NCI-H2171 treated with DMSO at 0.1 percent for 48 hours (cell line): ENCODE data around the gene LETM1.

Experiments
- DNase-seq: peaks from one replicate; lab custom pipeline; 2025; lab: John Stamatoyannopoulos, UW

LETM1 gene

GRCh38 chr4:1825326-1825725, 30.6 kb downstream of the LETM1 start:
- DNase-seq: no peak

GRCh38 chr4:1824746-1825145, 31.2 kb downstream of the LETM1 start:
- DNase-seq: no peak

GRCh38 chr4:1823545-1823932, 32.4 kb downstream of the LETM1 start:
- DNase-seq: no peak

- no peak for DNase-seq
These were observed 33.1 kb downstream of the LETM1 start for GRCh38 chr4:1822568-1823544.

GRCh38 chr4:1821679-1822567, 34.0 kb downstream of the LETM1 start:
- peak; percentile 71 for DNase-seq

GRCh38 chr4:1819816-1820215, 36.1 kb downstream of the LETM1 start:
- no peak for DNase-seq

- no peak for DNase-seq
These were observed 36.7 kb downstream of the LETM1 start for GRCh38 chr4:1819284-1819683.

- DNase-seq: no peak
These were observed 39.7 kb downstream of the LETM1 start for GRCh38 chr4:1815997-1816860.

- DNase-seq: no peak
These were observed 40.6 kb downstream of the LETM1 start for GRCh38 chr4:1815096-1815996.

- no peak for DNase-seq
These were observed 41.5 kb downstream of the LETM1 start for GRCh38 chr4:1814453-1814852.

GRCh38 chr4:1813915-1814314, 42.0 kb downstream of the LETM1 start:
- DNase-seq: no peak

GRCh38 chr4:1813231-1813630, 42.7 kb downstream of the LETM1 start:
- DNase-seq: no peak

GRCh38 chr4:1812720-1813119, 43.2 kb downstream of the LETM1 start:
- no peak for DNase-seq

- DNase-seq: no peak
These were observed 45.2 kb downstream of the LETM1 start for GRCh38 chr4:1810765-1811164.

- DNase-seq: peak; percentile 73
These were observed 46.0 kb downstream of the LETM1 start for GRCh38 chr4:1809754-1810502.

GRCh38 chr4:1808851-1809753, 46.9 kb downstream of the LETM1 start:
- no peak for DNase-seq

- no peak for DNase-seq
These were observed 47.6 kb downstream of the LETM1 start for GRCh38 chr4:1808396-1808795.

GRCh38 chr4:1807332-1807777, 48.6 kb downstream of the LETM1 start:
- no peak for DNase-seq
